GM21576 (cell line): ENCODE results near the gene SSR4.
"Not testable (repeated sequence)": the region's sequence is repeated elsewhere in the genome, so short reads cannot be mapped to it uniquely, and the experiment has no call there.

ENCODE experiments used
- ATAC-seq: cut with Tn5 transposase; IDR thresholded peaks from one replicate; pipeline ENCODE4 v1.9.1; 2021; ENCODE audit warnings: mild to moderate bottlenecking, moderate library complexity; ENCODE audit not compliant: unreplicated experiment

SSR4 gene

DNA sequence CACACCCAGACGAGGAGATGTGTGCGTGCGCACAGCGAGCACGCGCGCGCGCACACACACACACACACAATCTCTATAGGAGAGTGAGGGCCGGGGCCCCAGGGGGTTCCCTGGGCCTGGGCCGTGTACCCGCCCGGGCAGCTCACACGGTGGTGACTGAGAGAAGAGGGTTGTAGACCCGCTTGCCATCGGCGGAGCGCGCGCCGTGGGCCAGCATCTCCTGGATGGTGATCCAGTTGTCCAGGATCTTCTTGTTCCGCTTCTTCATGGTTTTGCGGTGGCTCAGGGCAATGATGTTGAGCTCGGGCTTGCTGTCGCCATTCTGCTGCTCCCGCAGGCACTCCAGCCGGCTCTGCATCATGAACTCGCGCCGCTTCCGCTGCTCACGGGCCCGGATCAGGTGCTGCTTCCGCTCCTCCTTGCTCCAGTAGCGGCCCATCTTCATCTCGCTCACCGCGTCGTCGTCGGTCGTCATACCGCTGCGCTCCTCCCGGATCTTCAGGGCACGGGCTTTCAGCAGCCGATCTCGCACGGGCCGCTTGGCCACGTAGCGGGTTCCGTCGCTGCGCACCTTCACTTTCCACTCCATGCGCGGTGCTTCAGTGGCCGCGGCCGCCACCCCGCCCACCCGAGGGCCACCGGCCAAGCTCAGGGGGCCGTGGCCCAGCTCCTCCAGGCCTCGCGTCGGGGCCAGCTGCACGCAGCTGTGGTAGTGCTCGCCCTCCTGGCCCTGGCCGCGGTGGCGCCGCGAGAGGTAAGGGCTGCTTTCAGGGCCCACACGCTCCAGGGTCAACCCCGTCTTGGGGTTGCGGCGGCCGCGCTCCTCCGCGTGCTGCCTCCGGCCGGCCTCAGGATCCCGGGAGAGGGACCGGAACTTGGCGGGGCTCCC is 9.0 kb downstream of the SSR4 start:
- ATAC-seq = no peak

DNA sequence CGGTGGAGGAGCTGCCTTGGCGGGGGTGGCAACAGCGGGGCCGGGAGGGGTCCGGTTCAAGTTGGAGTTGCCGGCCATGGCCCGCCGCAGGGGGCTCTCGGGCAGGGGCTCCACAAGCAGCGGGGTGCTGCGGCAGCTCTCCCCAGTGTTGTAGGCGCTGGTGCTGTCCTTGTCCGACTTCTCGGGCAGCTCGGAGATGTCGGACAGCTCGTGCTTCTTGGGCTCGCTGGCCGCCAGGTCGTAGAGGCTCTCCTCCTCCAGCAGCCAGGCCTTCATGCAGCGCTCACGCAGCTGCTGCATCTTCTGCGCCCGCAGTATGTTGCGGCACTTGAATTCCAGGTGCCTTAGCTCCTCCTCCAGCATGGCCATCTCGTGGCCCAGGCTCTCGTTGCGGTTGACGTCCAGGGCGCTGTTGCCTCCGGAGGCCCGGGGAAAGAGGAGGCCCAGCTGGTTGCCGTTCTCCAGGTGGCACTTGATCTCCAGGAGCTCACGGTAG is 9.7 kb downstream of the SSR4 start:
- no peak for ATAC-seq

DNA sequence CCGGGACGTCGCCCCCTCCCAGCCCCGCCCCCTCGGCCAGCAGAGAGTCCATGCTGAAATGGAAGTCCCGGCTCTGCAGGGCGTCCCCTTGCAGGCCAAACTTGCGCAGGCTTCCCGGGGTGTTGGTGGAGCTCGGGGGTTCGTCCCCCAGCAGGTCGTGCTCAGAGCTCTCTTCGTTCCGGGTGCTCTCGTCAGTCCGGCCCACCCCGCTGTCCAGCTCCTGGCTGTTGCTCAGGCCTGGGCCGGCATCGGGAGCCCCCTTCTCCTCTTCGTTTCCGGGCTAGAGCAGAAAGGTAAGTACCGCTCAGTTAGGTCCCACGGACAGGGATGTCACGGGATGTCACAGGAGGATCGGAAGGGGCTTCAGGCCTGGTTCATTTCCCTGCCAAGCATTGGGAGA is 10.2 kb downstream of the SSR4 start:
- no peak for ATAC-seq

DNA sequence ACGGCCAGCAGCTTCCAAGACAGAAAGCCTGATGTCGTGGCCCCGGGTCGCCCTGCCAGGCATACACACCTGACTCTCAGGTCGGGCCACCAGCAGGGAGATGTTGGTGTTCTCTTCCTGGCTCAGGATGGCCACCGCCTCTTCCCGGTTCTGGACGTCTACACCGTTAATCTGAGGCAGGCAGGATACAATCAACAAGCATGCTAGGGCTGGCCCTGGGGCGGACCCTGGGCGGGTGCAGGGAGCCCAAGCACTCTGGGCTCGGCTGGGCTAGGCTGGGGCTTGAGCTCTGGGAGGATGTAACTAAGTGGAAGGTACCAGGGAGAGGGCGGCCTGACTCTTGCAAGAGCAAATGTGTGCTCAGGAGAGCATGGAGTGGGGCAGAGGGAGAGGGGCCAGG is 11.0 kb downstream of the SSR4 start:
- ATAC-seq = no peak

DNA sequence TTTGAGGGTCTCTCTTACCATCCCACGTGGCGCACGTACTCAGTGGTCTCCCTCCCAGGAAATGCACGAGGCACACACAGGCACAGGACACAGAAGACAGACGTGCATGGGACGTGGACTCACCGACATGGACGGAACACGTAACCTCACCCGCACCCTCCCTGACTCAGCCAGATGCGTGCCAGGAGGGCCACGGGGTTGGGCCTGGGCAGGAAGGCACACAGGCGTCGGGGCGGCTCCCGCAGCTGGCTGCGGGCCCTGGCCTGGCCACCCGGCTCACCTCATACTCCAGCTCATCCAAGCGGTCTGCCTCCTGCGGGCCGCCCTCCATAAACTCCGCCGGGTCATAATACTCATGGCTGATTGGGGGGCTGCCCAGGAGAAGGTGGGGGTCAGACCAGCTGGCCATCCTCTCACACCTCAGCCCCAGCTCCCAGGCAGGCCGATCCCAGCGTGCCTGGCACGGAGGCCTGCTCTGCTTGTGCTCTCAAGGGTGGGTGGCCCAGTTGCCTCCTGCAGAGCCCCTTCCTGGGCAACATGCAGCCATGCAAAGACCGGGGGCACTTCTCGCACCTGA is 12.6 kb downstream of the SSR4 start:
- no peak for ATAC-seq

DNA sequence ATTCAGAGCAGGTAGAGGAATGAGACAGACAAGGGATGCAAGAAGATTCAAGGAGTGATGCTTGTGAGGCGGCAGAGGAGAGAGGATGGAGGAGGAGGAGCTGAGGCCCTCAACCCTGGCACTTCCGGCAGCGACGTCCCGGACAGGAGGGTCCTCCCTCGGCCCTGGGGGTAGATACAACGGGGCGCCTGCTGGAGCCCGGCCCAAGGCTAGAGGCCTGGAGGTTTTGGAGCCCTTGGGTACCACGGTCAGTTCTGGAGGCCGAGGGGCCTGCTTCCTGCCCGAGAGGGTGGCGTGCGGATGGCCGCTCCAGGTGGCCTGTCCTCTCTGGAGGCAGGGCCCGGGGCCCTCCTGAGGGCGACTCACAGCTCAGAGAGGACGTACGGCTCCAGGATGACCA is 13.5 kb downstream of the SSR4 start:
- ATAC-seq = no peak

DNA sequence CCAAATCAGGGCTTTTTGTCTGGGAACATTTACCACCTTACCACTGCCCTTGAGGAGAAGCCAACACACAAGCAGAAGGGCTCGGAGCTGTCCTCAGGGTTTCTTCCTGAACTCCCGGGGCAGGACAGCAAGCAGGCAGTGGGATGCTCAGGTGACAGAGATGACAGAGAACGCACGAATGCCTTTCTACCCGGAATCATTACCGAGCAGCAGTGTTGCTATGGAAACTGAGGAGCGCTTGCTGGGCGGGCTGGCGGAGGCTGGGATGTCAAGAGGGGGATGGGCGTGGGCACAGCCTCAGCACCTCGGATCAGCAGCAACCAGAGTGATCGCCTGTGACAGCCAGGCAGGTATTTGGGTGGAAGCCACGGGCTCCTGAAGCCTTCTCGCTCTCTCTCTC is 17.8 kb downstream of the SSR4 start:
- ATAC-seq = no peak

DNA sequence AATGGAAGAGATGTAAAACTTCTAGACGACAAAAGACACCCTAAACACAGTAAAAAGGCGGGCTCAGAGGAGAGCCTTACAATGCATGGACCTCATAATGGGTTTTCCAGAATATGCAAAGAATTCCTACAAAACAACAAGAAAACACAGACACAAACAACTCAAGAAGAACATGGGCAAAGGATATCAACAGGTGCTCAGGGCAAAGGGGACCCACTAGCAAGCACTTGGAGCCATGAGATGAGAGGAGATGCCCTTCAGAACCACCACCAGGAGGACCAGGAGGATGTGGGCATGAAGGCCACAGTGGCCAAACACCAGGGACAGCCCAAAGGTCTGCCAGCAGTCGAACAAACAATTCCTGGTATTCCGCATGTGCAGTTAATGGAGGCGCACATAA is 18.7 kb downstream of the SSR4 start:
- no peak for ATAC-seq

DNA sequence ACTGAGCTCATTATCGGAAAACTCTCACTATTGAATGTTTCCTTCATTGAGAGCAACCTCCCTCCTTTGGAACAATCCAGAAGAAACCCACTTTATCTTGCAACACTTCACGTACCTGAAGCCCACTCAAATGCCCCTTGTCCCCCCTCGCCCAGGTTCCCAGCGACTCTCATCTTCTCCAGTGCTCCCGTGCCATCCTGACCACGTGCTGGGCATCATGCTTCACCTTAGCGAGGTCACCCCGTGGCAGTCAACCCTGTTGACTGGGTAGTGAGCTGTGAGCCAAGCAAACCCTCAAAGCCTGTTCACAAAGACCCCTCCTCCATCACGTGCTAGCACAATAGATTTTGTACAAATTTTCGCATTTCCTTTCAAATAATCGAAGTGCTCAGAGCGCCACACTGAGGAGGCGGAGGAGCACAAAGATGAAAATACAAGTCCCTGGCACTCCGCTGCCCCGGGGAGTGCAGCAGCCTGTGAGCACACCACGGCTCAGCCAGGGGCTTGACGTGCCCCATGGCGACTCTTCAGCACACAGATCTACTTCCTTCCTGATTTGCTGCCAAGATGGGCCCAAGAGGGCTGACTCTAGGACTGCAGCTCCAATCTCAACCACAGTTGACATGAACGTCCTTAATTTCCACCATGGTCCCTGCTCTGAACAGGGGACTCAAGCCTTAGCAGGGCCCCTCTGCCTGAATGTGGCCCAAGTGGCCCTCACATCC is 20.3 kb downstream of the SSR4 start:
- no peak for ATAC-seq

DNA sequence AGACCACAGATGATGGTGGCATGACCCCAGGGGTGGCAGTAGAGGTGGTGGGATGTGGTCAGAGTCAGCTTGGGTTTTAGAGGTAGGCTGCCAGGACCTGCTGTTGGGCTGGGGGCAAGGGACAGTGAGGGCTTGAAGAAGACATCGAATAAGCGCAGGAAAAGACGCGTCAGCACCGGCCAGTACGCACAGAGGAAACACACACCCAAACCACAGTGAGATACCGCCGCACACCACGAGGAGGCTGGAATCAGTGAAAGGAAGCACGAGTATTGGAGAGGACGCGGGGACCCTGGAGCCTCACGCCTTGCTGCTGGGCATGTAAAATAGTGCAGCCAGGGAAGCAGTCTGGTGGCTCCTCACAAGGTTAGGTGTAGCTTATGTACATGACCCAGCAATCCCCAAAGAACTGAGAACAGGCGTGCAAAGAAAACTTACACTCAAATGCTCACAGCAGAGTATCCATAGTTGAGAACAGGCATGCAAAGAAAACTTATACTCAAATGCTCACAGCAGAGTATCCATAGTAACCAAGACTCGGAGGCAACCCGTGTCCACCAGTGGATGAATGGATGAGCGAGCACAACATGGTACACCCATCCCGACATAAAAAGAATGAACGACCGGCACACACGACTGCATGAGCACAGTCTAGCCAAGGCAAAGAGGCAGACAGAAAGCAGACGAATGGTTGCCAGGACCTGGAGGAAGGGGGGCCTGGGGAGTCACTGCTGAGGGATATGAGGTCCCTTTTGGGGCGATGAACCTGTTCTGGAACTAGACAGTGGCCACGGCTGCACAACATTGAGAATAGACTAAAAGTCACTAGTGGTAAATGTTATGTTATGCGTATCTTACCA is 22.6 kb downstream of the SSR4 start:
- no peak for ATAC-seq

DNA sequence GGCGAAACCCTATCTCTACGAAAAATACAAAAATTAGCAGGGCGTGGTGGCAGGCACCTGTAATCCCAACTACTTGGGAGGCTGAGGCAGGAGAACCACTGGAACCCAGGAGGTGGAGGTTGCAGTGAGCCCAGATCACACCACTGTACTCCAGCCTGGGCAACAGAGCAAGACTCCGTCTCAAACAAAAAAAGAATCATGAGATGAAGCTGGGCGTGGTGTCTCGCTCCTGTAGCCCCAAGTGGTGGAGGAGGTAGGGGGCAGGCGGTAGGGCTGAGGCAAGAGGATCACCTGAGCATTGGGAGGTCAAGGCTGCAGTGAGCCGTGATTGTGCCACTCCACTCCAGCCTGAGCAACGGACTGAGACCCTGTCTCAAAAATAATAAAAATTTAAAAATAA is 23.6 kb downstream of the SSR4 start:
- not testable (repeated sequence) for ATAC-seq

DNA sequence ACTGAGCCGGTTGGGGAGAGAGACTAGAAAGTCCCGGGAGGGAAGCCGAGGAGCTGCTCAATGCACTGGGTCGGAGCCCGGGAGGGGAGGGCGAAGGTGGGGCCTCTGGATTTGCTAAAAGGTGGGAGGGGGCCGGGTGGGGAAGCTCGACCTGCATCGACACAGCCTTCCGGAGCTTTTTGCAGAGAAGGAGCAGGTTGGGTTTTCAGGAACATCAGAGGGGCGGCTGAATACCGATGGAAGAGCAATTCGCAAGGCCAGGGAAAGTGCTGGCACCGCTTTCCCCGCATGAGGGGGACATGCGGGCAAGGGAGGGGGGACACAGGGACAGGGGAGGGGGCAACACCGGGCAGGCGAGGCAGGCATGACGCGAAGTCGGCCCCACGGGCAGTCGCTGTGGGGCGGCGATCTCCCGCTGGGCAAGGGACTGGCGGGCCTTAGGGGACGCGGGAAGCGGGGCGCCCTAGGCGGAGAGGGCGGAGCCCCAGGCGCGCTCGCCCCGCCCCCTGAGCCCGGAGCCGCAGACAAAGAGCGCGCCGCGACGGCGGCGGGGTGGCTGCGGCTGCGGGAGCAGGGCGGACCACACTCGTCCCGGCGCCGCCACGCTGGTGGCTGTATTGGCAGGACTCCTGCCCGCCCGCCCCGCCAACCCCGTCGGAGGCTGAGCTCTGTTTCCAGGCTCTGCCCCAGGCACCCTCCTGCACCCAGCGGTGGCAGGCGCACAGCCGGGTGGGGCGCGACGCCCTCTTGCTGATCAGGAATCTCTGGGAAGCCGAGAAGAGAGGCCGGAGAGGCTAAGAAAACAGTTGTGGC is 24.3 kb downstream of the SSR4 start:
- no peak for ATAC-seq

DNA sequence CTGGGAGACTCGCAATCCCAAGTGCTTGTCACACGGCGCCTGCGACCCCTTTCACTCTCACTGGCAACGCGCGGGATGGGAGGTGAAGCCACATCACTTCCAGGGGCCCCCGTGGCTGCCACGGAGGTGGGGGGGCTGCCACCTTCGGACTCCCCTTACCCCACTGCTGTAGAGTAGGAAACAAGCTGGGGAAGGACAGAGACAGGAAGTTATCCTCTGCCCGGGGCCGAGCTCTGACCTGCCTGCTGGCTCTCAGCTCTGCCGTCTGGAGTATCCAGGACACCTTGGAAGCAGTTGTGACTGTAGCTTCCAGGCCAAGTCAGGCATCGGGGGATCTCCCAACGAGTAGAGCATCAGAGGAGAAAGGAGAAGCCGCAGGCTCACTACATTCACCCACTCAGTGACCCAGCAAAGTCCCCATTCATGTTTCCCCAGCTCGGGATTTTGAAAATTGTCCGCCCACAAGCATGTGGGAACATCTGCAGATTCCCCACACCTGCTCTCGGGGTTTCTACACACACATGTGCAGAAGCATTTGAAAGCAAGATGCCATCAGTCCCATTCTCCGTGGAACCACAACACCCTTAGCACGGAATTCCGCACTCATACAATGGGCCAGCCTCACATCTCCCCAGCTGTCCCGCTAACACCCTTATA is 25.0 kb downstream of the SSR4 start:
- no peak for ATAC-seq

DNA sequence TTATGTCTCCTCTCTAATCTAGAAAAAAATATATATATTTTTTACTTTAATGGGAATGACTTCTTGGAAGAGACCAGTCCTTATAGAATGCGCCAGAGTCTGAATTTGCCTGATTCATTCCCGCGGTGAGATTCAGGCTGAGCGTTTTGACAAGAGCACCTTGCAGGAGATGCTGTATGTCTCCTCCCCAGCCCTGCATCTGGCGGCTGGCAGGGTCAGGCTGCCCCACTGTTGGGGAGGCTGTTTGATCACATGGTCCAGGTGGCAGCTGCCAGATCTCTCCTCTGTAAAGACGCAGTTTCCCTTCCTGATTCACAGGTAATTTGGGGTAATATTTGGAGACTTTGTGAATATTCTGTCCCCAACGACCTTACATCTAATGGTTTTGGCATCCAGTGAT is 26.1 kb downstream of the SSR4 start:
- no peak for ATAC-seq

DNA sequence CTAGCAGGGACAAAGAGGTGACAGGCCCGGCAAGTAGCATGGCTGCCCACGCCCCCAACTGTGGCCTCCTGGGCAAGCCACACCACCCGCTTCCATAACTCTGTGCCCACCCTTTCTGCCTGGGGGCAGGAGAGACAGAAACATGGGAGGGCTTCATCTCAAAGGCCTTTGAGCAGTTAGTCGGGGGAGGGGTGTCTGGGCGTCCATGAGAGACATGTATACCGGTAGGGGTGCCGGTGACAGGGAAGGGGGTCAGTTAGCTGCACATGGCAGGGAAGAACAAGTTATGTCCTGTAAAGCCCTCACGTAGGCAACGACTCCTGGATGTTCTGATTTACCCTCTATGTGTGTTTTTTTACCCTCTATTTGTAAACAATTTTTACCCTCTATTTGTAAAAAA is 26.6 kb downstream of the SSR4 start:
- ATAC-seq = no peak

DNA sequence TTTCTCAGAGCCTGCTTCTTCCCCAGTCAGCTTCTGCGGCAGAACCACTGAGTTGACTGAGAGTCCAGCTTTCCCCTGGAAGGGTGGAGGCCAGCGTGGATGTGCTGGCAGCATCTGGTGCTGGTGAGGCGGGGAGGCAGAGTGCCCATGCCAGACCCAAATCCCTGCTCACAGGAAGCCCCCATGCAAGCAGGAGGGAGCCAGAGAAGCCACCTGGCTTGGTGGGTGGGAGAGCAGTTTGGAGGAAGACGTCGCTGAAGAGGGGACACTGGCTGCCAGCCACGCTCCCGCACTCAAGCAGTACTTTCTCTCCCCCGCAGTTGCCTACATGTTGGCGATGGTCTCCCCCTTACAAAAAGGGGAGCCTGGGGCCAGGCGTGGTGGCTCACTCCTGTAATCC is 29.9 kb downstream of the SSR4 start:
- no peak for ATAC-seq

DNA sequence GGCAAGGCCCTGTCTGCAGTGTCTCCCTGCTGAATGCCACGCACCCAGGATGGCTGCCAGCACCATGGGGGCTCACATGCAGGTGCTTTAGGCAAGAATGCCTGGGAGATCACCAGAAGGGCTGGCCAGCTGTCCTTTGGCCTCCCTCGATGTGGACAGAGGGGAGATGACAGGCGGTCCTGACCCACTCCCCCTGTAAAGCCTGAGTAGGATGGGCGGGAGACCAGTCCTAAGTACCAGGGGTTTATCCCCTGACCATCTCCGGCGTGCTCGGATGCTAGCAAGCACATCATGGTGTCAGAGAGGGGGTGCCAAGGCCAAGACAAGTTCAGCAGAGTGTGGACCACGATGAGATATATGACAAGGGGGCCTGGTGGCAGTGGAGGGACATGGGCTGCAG is 30.6 kb downstream of the SSR4 start:
- ATAC-seq = no peak

DNA sequence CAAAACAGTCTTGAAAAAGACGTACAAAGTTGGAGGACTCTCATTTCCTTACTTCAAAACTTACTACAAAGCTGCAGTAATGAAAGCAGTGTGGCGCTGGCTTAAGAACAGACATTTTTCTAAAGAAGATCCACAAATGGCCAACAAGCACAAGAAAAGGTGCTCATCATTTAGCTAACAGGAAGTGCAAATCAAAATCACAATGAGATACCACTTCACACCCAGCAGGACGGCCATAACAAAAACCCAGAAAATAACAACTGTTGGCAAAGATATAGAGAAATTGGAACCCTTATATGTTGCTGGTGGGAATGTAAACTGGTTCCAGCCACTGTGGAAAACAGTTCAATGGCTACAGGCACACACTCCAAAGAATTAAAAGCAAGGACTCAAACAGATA is 32.5 kb downstream of the SSR4 start:
- no peak for ATAC-seq

DNA sequence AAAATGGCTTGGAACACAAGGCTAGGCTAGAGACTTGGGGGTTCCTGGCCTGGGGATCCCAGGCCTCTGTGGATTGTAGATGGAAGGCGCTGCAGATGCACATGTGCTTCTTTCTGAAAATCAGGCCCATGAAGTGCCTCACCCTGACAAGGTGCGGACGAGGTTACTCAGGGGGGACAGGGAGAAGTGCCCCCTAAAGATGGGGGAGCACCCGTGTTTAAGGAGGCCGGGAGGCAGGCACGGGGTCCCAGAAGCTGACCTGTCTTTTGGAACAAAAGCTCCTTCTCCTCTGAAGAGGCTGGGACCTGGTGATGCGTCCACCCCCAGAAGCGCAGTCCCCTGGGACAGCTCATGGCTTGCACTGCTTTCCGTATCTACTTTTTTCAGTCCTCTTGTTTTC is 33.4 kb downstream of the SSR4 start:
- ATAC-seq = no peak

DNA sequence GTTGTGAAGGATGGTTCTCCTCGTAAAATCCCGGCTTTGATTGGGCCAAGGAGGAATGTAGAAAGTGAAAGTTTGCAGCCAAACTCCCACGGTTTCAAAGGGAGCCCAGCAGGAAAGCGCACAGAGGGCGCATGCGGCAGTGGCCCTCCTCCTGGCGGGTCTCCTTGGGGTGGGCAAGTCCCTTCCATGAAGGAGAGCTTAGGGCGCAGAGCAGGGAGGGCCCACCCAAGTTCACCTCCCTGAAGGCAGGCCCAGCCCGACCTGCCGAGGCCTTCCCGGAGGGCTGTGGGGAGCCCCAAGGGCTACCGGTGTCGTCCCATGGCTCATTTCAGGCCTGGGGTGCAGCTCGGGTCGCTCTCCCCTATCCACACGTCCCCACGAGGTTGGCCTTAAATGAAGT is 33.8 kb downstream of the SSR4 start:
- no peak for ATAC-seq
